Measurements from ENCODE around the gene ZNF432. TPM values are rescaled to one million over a fixed set of nuclear protein-coding genes. Genes with fewer than 3 reads are reported as not detected.

ZNF432 gene
- total and polyA plus RNA-seq, 2 donors (not counting 1 experiment from before 2014, with no cell fraction given) = 5.1 to 25.0 TPM

DNA sequence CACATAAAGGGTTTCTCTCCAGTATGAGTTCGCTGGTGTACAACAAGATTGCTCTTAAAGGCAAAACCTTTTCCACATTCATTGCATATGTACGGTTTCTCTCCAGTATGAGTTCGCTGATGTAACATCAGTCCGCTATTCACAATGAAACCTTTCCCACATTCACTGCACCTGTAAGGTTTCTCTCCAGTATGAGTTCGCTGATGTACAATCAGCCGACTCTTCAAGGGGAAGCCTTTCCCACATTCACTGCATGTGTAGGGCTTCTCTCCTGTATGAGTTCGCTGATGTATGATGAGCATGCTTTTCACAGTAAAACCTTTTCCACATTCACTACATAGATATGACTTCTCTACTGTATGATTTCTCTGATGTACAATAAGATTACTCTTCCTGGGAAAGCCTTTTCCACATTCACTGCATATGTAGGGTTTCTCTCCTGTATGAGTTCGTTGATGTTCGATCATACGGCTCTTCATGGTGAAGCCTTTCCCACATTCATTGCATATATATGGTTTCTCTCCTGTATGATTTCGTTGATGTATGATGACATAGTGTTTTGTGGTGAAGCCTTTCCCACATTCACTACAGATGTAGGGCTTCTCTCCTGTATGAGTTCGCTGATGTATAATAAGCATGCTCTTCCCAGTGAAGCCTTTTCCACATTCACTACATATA, 14.4 kb downstream of the ZNF432 start:
- Mint-ChIP-seq H3K4me3 (no peak overlapping the region), H3K9me3 (ENCODE audit: insufficient read depth) (peaks cover 16% of the 10 kb centered on the region), H3K27ac (no peak overlapping the region), H3K4me1 (no peaks in the 10 kb centered on the region), H3K27me3 (no peaks in the 10 kb centered on the region)
- H4K20me1 ChIP-seq (ENCODE audit: control insufficient read depth, insufficient read depth, low read length, poor library complexity, severe bottlenecking) = no peaks in the 10 kb centered on the region
- no peak overlapping the region for H3K27ac ChIP-seq (ENCODE audit: low read length in 2 of 2)
- no peak overlapping the region for H3K4me2 ChIP-seq (replicated peaks; ENCODE audit: low read depth, low read length, poor library complexity, severe bottlenecking)
- WGBS (ENCODE audit: insufficient coverage) = 98% methylated on average over 4 of the region's 12 CpGs
- H3K79me2 ChIP-seq (ENCODE audit: control insufficient read depth, insufficient read depth, low read length) = peaks cover 5% of the 10 kb centered on the region
- no peaks in the 10 kb centered on the region for H3K27me3 ChIP-seq (replicated peaks in 1 of 4; ENCODE audit: control extremely low read depth in 1 of 4, control insufficient read depth in 3 of 4, insufficient read depth in 4 of 4, low read length in 3 of 4)
- no peak overlapping the region for H3K9ac ChIP-seq (ENCODE audit: low read length)
- H3K36me3 ChIP-seq (replicated peaks in 1 of 2; ENCODE audit: control extremely low read depth in 1 of 2, control insufficient read depth in 1 of 2, extremely low read depth in 1 of 2, insufficient read depth in 2 of 2, low read length in 1 of 2) = peaks cover 44 to 46% of the 10 kb centered on the region in 2 experiments
- DNase-seq (no peak), ATAC-seq (ENCODE audit: low read depth) (no peak)
- no peaks in the 10 kb centered on the region for H3K4me1 ChIP-seq (ENCODE audit: control insufficient read depth in 2 of 2, insufficient read depth in 2 of 2, low read length in 2 of 2)
- intact Hi-C loops (cut with micrococcal nuclease) = no loop called here
- ChIA-PET POLR2A (no interaction called here), CTCF (no interaction called here)
- TF ChIP-seq, protein P1, sequence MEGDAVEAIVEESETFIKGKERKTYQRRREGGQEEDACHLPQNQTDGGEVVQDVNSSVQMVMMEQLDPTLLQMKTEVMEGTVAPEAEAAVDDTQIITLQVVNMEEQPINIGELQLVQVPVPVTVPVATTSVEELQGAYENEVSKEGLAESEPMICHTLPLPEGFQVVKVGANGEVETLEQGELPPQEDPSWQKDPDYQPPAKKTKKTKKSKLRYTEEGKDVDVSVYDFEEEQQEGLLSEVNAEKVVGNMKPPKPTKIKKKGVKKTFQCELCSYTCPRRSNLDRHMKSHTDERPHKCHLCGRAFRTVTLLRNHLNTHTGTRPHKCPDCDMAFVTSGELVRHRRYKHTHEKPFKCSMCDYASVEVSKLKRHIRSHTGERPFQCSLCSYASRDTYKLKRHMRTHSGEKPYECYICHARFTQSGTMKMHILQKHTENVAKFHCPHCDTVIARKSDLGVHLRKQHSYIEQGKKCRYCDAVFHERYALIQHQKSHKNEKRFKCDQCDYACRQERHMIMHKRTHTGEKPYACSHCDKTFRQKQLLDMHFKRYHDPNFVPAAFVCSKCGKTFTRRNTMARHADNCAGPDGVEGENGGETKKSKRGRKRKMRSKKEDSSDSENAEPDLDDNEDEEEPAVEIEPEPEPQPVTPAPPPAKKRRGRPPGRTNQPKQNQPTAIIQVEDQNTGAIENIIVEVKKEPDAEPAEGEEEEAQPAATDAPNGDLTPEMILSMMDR (IDR thresholded peaks at IDR 0.05) = no peak
- no peak for TF ChIP-seq EZH2 (IDR thresholded peaks at IDR 0.05; ENCODE audit: borderline replicate concordance, insufficient read depth, low read depth, low read length, poor library complexity, severe bottlenecking)
- no peak overlapping the region for H2AFZ ChIP-seq (ENCODE audit: insufficient read depth, low read depth, low read length, poor library complexity, severe bottlenecking)
- H3K9me3 ChIP-seq (ENCODE audit: control extremely low read depth in 1 of 3, control insufficient read depth in 2 of 3, insufficient read depth in 1 of 3, low read length in 2 of 3) = peaks cover 37 to 65% (median 42%) of the 10 kb centered on the region in 3 donors
- H3K4me3 ChIP-seq (ENCODE audit: control extremely low read depth in 1 of 5, extremely low read depth in 1 of 5, insufficient read depth in 1 of 5, low read depth in 2 of 5, low read length in 4 of 5) = peak overlapping the region in 1 of 5 experiments; percentile 16

GRCh38 chr19:52028780-52029123, 19.9 kb downstream of the ZNF432 start:
- peak overlapping the region; percentile 97 for H3K27ac ChIP-seq (ENCODE audit: low read length in 2 of 2)
- ChIA-PET CTCF (no interaction called here), POLR2A (interaction anchor here (0.6 to 2.4 kb wide), 5 partner anchors 20 to 161 kb away, joined by 3 to 19 read pairs (median 4); partner anchors contain the start of gene ZNF432)
- no peaks in the 10 kb centered on the region for H4K20me1 ChIP-seq (ENCODE audit: control insufficient read depth, insufficient read depth, low read length, poor library complexity, severe bottlenecking)
- ATAC-seq (ENCODE audit: low read depth) (peak; percentile 18), DNase-seq (no peak)
- intact Hi-C loops (cut with micrococcal nuclease) = loop anchor here (1.0 kb wide), 3 partner anchors 20 to 42 kb away; partner anchors contain the start of genes ZNF350, ZNF432 and ZNF615
- H3K79me2 ChIP-seq (ENCODE audit: control insufficient read depth, insufficient read depth, low read length) = peaks cover 50% of the 10 kb centered on the region
- TF ChIP-seq, protein P1 (IDR thresholded peaks at IDR 0.05) = no peak
- no peak for TF ChIP-seq EZH2 (IDR thresholded peaks at IDR 0.05; ENCODE audit: borderline replicate concordance, insufficient read depth, low read depth, low read length, poor library complexity, severe bottlenecking)
- Mint-ChIP-seq H3K9me3 (ENCODE audit: insufficient read depth) (peaks cover 6% of the 10 kb centered on the region), H3K4me1 (peaks cover 25% of the 10 kb centered on the region), H3K27me3 (no peaks in the 10 kb centered on the region), H3K4me3 (peak overlapping the region; percentile 90), H3K27ac (peak overlapping the region; percentile 93)
- peak overlapping the region; percentile 99 for H3K9ac ChIP-seq (ENCODE audit: low read length)
- H3K4me2 ChIP-seq (replicated peaks; ENCODE audit: low read depth, low read length, poor library complexity, severe bottlenecking) = peak overlapping the region; percentile 87
- H3K27me3 ChIP-seq (replicated peaks in 1 of 4; ENCODE audit: control extremely low read depth in 1 of 4, control insufficient read depth in 3 of 4, insufficient read depth in 4 of 4, low read length in 3 of 4) = no peaks in the 10 kb centered on the region
- H2AFZ ChIP-seq (ENCODE audit: insufficient read depth, low read depth, low read length, poor library complexity, severe bottlenecking) = peak overlapping the region; percentile 100
- peak overlapping the region; percentile 91 to 97 (median 93) for H3K4me3 ChIP-seq (ENCODE audit: control extremely low read depth in 1 of 5, extremely low read depth in 1 of 5, insufficient read depth in 1 of 5, low read depth in 2 of 5, low read length in 4 of 5)
- H3K4me1 ChIP-seq (ENCODE audit: control insufficient read depth in 2 of 2, insufficient read depth in 2 of 2, low read length in 2 of 2) = peaks cover 5 to 13% of the 10 kb centered on the region in 2 donors
- peaks cover 20 to 36% (median 28%) of the 10 kb centered on the region in 3 donors for H3K9me3 ChIP-seq (ENCODE audit: control extremely low read depth in 1 of 3, control insufficient read depth in 2 of 3, insufficient read depth in 1 of 3, low read length in 2 of 3)
- WGBS (ENCODE audit: insufficient coverage) = 0% methylated on average over 1 of the region's 5 CpGs
- peaks cover 9 to 22% of the 10 kb centered on the region in 2 experiments for H3K36me3 ChIP-seq (replicated peaks in 1 of 2; ENCODE audit: control extremely low read depth in 1 of 2, control insufficient read depth in 1 of 2, extremely low read depth in 1 of 2, insufficient read depth in 2 of 2, low read length in 1 of 2)
